IPS-18c (cell line): Measurements from ENCODE around the gene KLHDC3.

Experiments
- H3K4me3 ChIP-seq: 2 replicates; pipeline ENCODE4 v1.7.0; 2013; ENCODE audit warnings: low read depth, mild to moderate bottlenecking, low read length, moderate library complexity; ENCODE audit not compliant: insufficient read depth
- H3K9me3 ChIP-seq: one replicate; pipeline ENCODE4 v1.6.1; 2013; ENCODE audit warnings: mild to moderate bottlenecking, low read length, moderate library complexity; ENCODE audit not compliant: control insufficient read depth, insufficient read depth

KLHDC3 gene

DNA sequence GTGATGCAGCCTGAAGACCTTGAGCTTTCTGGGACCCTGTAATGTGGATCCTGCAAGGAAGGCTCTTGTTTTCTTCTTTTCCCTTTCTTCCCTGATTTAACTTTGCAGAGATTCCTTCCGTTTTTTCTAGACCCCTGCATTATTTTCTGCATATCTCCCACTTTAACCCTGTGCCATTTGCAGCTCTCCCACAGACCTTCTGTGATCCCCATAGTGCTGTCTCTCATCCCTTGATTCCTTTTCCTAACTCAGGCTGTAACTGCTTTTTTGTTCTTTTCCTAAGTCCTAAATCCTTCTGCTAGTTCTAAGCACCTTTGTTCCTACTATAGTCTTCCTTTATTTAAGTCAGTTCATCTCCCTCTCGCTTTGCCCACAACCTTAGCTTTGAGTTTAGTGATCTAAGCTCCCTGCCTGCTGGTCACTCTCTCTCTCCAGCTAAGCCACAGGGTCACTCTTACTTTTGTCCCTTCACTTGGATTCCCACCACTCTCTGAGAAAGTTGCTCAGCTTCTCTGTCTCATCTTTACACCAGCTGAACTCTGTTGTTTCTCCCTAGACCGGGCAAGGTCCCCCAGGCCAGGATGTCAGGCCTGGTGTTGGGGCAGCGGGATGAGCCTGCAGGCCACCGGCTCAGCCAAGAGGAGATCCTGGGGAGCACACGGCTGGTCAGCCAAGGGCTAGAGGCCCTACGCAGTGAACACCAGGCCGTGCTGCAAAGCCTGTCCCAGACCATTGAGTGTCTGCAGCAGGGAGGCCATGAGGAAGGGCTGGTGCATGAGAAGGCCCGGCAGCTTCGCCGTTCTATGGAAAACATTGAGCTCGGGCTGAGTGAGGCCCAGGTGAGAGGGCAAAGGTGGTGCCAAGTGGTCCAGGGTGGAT is 46.9 kb downstream of the KLHDC3 start:
- H3K4me3 ChIP-seq = no peak overlapping the region

DNA sequence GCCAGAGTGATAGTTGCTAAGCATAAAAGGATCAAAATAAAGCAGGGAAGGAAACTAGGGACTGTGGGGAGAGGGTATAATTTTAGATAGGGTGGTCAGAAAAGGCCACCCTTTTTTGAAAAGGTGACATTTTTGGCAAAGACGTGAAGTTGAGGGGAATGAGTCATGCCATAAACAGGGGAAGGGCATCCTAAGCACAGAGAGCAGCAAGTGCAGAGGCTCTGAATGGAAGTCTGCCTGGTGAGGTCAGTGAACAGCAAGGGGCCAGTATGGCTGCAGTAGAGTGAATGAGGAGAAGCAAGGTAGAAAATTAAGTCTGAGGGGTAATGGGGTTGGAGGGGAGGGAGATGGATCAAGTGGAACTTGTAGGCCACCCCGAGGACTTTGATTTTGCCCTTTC is 47.8 kb downstream of the KLHDC3 start:
- Histone ChIP-seq H3K9me3 (peaks cover 2% of the 10 kb centered on the region), H3K4me3 (no peak overlapping the region)

More for the DNA sequence above, 46.9 kb downstream of the KLHDC3 start:
- H3K9me3 ChIP-seq = peaks cover 2% of the 10 kb centered on the region

DNA sequence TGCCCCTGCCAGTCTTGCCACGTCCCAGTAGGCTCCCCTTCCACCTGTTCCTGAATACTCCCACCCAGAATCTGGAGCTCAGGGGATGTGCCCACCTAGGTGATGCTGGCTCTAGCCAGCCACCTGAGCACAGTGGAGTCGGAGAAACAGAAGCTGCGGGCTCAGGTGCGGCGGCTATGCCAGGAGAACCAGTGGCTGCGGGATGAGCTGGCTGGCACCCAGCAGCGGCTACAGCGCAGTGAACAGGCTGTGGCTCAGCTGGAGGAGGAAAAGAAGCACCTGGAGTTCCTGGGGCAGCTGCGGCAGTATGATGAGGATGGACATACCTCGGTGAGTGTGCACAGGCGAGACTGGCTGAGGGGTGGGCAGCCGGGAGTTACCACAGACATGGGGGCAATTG is 48.8 kb downstream of the KLHDC3 start:
- H3K9me3 ChIP-seq = peaks cover 2% of the 10 kb centered on the region
- no peak overlapping the region for H3K4me3 ChIP-seq

DNA sequence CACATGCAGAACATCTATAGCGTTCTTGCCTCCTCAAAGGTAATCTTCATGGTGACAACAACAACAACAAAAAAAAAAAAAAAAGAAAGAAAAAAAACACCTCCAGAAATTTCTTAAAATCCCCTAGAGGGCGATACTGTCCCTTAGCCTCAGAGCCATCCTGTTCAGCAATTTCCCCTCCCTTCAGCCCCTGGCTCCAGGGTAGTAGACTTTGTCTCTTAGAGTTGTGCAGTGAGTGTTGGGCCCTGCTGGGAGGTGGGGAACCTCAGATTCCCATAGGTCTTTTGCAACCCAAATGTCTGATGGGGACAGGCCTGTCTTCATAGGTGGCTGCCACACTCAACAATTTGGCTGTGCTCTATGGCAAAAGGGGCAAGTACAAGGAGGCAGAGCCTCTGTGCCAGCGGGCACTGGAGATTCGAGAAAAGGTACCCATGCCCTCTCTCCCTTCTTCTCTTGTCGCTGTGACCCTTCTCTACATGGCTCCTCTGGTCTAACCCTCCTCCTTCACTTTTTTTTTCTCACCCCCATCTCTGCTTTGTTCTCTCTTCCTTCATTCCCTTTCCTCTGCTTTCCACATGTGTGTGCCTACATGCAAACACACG is 56.1 kb downstream of the KLHDC3 start:
- peaks cover 2% of the 10 kb centered on the region for H3K9me3 ChIP-seq
- no peak overlapping the region for H3K4me3 ChIP-seq
